Right lobe of liver (tissue), 6 donors: ENCODE measurements around the gene FBLN1. TPM values are rescaled to one million over a fixed set of nuclear protein-coding genes. Genes with fewer than 3 reads are reported as not detected.

Experiments used
- ATAC-seq, 4 donors: fragments of 200-7000 bp; cut with Tn5 transposase; one replicate each; pipeline ENCODE4 v1.9.1; 2020; ENCODE audit warnings: mild to moderate bottlenecking in 4 of 4, moderate library complexity in 4 of 4
- DNase-seq, 3 donors: peaks; one replicate each; pipeline ENCODE4 v3.0.0-alpha.2; 2020
- H3K27ac ChIP-seq, 3 donors: fragments of 200-600 bp; one replicate each; pipeline ENCODE4 v1.8.0; 2022
- H3K27me3 ChIP-seq, 2 donors: fragments of 200-600 bp; one replicate each; pipeline ENCODE4 v1.8.0; 2022
- H3K36me3 ChIP-seq, 4 donors: fragments of 200-600 bp; sonication (generic) in 1 of 4; one replicate each; pipeline versions ENCODE4 v1.5.1 to v1.8.0; 2017 to 2022; ENCODE audit warnings: control low read depth in 1 of 4
- H3K4me1 ChIP-seq, 4 donors: fragments of 200-600 bp; sonication (generic) in 1 of 4; one replicate each; pipeline versions ENCODE4 v1.5.1 to v1.8.0; 2017 to 2022; ENCODE audit warnings: control low read depth in 1 of 4
- H3K4me3 ChIP-seq, 3 donors: fragments of 200-600 bp; one replicate each; pipeline ENCODE4 v1.8.0; 2022
- H3K9me3 ChIP-seq, 4 donors: fragments of 200-600 bp; sonication (generic) in 1 of 4; one replicate each; pipeline versions ENCODE4 v1.5.1 to v1.8.0; 2017 to 2022; ENCODE audit warnings: control low read depth in 1 of 4
- POLR2A ChIP-seq: fragments of 450-650 bp; IDR thresholded peaks from one replicate; pipeline ENCODE4 v1.6.1; 2017; ENCODE audit warnings: antibody characterized with exemption, mild to moderate bottlenecking
- WGBS: methylation state at CpG from one replicate; pipeline ENCODE4 v1.1.6; 2018; ENCODE audit warnings: low coverage, low lambda C conversion rate; ENCODE audit not compliant: insufficient coverage; ENCODE audit errors: missing lambda C conversion rate; 5-methylcytosine and 5-hydroxymethylcytosine counted together
- intact Hi-C, 2 donors: fragments of 100-400 bp; cut with DNase I; formaldehyde crosslinking; loops; one replicate each; pipeline versions ENCODE4 v1.11.2 to v1.14.1; 2022
- total RNA-seq, 6 experiments: library from RNA; depleted of rRNA in 2 of 6; stranded (reverse); fragments of >200 nt in 2 of 6; fragmentation: NEBNext Ultra II Directional in 3 of 6; extraction: Animal tissue kit (Norgen Biotek cat#: 25700) in 3 of 6; gene quantifications; one replicate each; pipeline versions ENCODE4 v1.1.0 to v1.2.4, GENCODE V29; 2016 to 2023
- TF ChIP-seq, protein P1 (sequence below), 4 donors: fragments of 200-600 bp in 3 of 4; fragments of 450-650 bp in 1 of 4; IDR thresholded peaks; one replicate each; pipeline versions ENCODE4 v1.5.1 to v1.8.0; 2016 to 2022; ENCODE audit warnings: antibody characterized with exemption in 4 of 4, mild to moderate bottlenecking in 2 of 4
- donor health status: DM: no; HTN: yes; CAD: no.
- donor health status: DM: no; HTN: no; CAD: no.
- donor health status: DM: no; HTN: no; CAD: no.
- donor health status: DM: no; HTN: yes; CAD: no.
- donor health status: DM: no; HTN: yes; CAD: no.

Gene FBLN1
- total RNA-seq, 6 experiments from 2014 or later = 1.6 to 6.6 (median 3.4) TPM

GRCh38 chr22:45507798-45508197 lies 5.1 kb downstream of the FBLN1 start:
- ATAC-seq (no peak), DNase-seq (no peak)
- TF ChIP-seq, protein P1, sequence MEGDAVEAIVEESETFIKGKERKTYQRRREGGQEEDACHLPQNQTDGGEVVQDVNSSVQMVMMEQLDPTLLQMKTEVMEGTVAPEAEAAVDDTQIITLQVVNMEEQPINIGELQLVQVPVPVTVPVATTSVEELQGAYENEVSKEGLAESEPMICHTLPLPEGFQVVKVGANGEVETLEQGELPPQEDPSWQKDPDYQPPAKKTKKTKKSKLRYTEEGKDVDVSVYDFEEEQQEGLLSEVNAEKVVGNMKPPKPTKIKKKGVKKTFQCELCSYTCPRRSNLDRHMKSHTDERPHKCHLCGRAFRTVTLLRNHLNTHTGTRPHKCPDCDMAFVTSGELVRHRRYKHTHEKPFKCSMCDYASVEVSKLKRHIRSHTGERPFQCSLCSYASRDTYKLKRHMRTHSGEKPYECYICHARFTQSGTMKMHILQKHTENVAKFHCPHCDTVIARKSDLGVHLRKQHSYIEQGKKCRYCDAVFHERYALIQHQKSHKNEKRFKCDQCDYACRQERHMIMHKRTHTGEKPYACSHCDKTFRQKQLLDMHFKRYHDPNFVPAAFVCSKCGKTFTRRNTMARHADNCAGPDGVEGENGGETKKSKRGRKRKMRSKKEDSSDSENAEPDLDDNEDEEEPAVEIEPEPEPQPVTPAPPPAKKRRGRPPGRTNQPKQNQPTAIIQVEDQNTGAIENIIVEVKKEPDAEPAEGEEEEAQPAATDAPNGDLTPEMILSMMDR (IDR thresholded peaks at IDR 0.05) = no peak
- TF ChIP-seq POLR2A = no peak
- H3K27me3 ChIP-seq = no peaks in the 10 kb centered on the region
- intact Hi-C loops = no loop called here
- H3K4me1 ChIP-seq = peaks cover 0 to 6% (median 0%) of the 10 kb centered on the region in 4 donors
- no peak overlapping the region for H3K27ac ChIP-seq
- WGBS = 97% methylated on average over 4 of the region's 6 CpGs
- no peaks in the 10 kb centered on the region for H3K9me3 ChIP-seq
- H3K36me3 ChIP-seq = no peaks in the 10 kb centered on the region
- no peak overlapping the region for H3K4me3 ChIP-seq

- Histone ChIP-seq H3K4me3 (no peak overlapping the region), H3K9me3 (no peaks in the 10 kb centered on the region), H3K27ac (no peak overlapping the region), H3K27me3 (no peaks in the 10 kb centered on the region), H3K36me3 (no peaks in the 10 kb centered on the region), H3K4me1 (peaks cover 0 to 6% (median 0%) of the 10 kb centered on the region in 4 donors)
- no peak for ATAC-seq
- DNase-seq = no peak
- intact Hi-C loops = no loop called here
- 77% methylated on average over 2 of the region's 4 CpGs for WGBS
- TF ChIP-seq POLR2A = no peak
- TF ChIP-seq, protein P1 (IDR thresholded peaks at IDR 0.05) = no peak
These were observed 6.1 kb downstream of the FBLN1 start for GRCh38 chr22:45508814-45509213.

DNA sequence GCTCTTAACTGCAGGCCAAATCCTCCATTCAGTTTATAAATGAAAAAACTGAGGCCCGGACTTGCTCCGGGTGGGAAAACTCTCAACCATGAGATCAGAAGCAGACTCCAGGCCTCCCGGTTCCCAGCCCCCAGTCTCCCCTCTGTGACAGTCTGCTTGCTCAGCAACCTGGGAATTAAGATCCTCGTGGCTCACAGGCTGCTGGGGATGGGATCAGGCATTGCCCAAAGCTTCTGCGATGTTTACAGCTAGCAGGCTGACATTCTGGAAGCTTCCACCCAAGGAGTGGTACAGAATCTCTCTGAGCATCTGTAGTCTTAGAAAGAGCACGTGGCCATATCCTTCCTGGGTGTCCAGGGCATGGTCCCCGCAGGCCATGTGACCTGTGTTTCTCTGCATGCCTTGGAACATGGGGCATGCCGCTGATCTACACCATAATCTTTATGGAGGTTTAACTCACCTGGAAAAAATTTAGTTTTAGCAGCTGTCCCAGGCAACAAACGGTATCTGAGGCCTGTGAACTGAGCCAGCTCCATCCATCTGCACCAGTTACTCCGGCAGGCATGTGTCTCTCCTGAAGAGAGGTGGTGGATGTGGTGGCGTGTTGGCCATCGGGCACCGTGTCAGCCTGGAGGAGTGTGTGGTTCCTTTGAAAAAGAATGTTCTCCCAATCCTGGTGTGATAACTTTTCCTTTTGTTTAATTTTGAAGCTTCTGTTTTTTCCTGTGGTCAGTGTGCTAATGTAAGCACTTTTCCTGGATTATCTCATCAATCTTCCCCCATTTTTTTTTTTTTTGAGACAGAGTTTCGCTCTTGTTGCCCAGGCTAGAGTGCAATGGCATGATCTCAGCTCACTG lies 7.9 kb downstream of the FBLN1 start:
- DNase-seq (no peak), ATAC-seq (no peak)
- WGBS = 79% methylated on average over 9 of the region's 14 CpGs
- Histone ChIP-seq H3K4me1 (peaks cover 0 to 6% (median 0%) of the 10 kb centered on the region in 4 donors), H3K27ac (no peak overlapping the region), H3K27me3 (no peaks in the 10 kb centered on the region), H3K36me3 (no peaks in the 10 kb centered on the region), H3K9me3 (no peaks in the 10 kb centered on the region), H3K4me3 (no peak overlapping the region)
- intact Hi-C loops = no loop called here
- no peak for TF ChIP-seq POLR2A
- TF ChIP-seq, protein P1 (IDR thresholded peaks at IDR 0.05) = no peak

DNA sequence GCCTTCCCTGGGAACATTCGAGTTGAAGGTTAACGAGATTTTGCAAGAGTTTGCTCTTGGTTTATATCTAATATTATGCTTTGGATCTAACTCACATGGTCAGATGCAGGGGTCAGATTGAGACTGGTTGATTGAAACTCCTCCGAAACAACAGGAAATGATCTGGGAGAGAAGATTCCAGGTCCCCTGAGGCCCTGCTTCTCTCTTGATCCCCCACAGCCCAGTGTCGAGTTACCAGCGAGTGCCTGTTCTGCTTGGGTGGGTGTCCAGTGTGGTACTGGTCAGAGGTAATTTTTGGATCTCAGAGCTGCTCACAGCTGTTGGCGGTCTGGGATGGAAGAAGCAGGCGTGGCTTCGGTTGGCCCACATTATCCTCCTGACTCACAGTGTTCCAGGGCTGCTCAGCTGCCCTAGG lies 9.2 kb downstream of the FBLN1 start:
- peaks cover 0 to 6% (median 0%) of the 10 kb centered on the region in 4 donors for H3K4me1 ChIP-seq
- no peaks in the 10 kb centered on the region for H3K9me3 ChIP-seq
- H3K4me3 ChIP-seq = no peak overlapping the region
- DNase-seq (no peak), ATAC-seq (peak in 3 of 4 donors; percentile 48 to 79 (median 49))
- no peaks in the 10 kb centered on the region for H3K36me3 ChIP-seq
- WGBS = 41% methylated on average over 4 of the region's 8 CpGs
- TF ChIP-seq, protein P1 (IDR thresholded peaks at IDR 0.05) = no peak
- H3K27me3 ChIP-seq = no peaks in the 10 kb centered on the region
- intact Hi-C loops = no loop called here
- H3K27ac ChIP-seq = peak overlapping the region in 1 of 3 donors; percentile 1
